ENCODE results near the gene DCXR.

Gene DCXR

DNA sequence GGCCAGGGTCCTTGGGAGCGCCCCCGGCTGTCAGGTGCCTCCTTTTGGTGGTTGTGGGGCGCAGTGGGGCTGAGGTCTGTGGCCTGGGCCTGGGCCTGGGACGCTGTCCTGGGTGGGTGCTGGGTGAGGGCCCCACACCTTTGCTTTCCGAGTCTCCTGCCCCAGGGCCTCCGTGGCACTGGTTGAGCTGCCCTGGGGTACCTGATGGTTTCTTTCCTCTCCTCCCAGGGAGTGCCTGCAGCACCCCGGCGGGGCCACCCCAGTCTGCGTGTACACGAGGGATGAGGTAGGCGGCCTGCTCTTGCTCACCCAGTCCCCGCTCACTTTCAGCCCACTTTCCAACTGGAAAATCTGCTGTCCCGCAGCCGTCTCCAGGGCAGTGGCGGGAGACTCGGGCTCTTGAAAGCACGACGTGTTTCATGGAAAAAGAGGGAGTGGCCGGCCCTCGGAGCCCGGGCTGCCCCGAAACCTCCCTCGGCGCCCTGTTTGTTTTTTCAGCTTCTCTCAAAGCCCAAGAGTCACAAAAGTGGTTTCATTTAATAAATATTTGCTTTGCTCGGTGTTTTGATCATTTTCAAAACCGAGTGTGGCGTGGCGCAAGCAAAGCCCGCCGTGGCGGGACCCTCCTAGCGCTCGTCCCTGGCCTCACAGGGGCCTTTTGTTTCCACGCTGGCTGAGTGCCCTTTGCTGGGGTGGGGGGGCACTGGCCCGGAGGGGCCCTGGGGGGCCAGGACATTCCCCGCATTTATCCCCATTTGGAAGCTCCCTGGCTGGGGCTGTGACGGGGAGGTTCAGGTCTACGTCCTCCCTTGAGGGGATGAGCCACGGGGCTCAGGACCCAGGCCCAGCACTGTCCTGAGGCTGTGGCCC, 42.7 kb downstream of the DCXR start:
- DNase-seq: no peak

DNA sequence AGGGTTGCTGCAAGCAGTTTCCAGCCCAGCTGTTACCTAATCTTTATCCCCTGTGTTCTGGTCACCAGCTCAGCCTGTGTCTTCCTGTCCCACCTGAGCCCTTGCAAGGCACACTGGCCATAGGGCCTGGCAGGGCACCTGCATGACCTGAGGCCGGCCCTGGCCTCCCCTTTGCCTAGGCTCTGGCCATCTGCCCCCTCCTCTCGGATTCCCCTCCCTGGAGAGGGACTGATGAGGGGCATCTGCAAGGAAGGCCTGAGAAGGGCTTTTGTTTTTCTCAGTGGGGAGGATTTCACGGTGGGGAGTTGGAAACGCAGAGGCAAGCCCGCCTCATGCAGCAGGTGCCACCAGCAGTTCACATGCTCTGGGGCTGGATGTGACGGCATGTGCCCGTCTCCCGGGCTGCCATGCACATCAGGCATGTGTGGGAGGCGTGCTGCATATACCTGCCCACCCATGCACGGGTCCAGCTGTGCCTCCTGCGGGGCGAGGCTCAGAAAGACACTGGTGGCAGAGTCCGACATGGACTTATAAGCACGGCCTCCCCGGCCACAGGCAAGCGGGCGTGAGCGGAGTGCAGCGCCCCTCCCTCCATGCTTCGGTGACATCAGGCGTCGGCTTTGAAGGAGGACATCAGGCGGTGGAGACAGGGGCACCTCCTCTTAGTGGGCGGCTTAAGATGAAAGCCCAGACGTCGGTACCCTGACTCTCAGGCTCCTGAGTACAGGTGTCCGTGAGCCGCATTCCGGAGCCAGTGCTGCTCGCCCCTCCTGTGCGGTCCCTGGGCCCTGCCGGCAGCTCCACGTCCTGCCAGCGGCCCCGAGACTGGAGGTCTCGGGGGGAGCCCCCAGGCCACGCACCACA, 43.5 kb downstream of the DCXR start:
- no peak for DNase-seq

DNA sequence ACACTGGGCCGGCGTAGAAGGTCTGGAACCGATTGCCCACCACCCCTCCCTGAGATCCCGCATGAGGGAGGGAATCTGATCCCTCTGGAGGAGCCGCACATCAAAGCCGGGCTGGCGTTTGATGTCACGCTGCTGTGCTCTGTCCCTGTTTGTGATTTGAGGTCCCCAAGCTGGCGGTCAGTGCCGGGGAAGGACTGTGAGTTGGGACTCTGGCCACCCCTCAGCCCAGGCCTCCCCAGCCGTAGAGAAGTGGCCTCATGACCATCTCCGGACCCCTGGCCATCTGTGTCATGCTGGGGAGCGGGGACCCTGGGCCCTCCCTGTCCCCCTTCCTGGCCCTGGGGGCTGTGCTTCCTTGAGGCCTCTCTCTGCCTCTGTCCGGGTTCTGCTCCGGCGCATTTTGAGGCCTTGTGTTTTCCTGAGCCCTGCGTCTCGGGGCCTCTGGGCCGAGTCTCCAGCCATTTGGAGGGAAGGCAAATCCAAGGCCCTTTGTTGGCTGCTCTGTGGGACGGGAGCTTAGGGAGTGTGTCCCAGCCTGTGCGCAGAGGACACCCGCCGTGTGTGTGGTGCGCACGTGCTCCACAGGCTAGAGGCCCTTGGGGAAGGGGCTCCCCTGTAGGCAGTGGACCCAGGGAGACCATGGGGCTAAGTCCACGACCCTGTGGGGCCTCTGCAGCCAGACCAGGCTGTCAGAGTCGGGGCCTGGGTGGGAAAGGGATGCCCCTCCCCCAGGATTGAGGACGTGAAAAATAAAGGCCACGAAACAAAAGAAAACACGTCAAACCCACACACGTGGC, 45.0 kb downstream of the DCXR start:
- no peak for DNase-seq

DNA sequence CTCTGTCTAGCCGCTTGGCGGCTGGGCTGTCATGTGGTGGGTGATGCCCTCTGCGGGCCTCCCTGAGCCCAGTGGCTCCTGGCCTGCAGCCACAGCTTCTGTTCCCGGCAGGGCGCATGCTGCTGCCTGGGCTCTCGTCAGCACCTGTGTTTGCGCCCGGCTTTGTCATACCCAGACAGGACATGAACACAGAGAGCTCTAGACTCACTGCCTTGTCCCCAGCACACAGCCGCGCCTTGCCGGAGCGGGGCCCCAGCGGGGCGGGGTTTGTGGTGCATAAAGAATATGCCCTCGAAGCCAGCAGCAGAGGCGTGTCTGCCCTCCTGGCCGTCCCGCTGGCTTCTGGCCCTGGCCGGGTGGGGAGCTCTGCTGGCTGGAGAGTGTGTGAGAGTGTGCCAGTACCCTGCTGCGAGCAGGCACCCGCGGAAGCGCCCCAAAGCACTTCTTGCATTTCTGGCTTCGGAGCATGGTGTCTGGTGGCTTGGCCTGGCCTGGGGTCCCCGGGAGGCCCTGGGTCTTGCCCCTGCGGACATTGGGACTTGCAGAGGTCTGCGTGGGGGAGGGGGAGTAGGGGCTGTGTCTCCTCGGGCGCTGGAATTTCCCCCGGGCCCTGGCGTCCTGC, 45.7 kb downstream of the DCXR start:
- DNase-seq: peak; percentile 61

DNA sequence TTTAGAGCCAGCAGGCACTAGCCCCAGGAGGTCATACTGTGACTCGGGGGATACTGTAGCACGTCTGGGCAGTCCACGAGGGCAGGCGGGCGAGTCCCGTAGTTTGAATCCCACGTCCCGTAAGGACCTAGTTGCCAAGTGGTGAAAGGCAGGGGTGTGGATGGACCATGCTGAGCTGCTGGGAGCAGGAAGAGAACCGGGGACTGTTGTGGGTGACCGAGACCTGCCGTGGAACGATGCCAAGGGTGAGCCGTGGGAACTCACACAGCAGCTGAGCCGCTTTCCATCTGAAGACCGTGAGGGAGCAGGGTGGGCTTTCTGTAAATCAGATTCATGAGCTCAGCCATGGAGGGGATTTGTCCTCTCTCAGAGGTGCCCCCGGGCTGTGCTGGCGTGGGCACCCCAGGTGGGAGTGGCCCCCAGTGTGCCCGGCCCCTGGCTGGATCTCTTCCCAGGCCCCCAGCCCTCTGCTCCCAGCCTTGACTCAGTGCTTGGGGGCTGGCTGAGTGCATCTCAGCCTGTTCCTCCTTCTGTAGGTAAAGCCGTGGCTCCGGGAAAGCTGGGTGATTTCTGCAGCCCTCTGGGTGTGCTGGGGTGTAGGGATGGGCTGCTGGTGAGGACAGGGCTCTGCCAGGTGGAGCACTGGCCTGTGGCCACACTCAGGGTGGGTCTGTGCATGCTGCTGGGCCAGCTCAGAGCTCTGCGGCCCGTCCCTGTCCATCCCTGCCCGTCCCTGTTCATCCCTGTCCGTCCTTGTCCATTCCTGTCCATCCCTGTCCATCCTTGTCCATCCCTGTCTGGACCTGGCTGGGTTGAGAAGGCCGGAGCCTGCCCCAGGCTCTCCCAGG, 46.4 kb downstream of the DCXR start:
- DNase-seq: no peak

DNA sequence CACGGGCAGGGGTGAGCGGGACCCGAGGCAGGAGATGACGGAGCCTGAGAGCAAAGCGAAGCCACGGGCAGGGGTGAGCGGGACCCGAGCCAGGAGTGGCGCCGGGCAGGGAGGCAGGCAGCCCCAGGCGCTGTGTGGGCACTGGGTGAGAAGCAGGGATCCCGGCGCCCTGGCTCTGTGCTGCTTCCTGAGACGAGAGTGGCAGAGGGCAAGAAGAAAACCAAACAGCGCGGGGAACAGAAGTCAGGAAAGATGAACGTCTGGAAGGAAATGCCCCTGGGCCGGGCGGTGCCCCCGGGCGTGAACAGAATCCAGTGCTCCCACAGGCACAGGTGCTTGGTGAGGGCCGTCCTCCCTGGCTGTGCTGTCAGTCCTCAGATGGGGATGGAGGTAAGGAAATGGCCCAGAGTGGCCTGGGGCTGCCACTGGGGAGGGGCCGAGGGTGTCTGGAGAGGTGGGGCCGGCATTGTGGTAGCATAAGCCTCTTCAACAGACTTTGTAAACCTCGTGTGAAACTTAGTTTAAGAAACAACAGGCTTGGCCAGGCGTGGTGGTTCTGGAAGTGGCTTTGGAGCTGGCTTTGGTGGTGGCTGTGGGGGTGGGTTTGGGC, 50.2 kb downstream of the DCXR start:
- no peak for DNase-seq

DNA sequence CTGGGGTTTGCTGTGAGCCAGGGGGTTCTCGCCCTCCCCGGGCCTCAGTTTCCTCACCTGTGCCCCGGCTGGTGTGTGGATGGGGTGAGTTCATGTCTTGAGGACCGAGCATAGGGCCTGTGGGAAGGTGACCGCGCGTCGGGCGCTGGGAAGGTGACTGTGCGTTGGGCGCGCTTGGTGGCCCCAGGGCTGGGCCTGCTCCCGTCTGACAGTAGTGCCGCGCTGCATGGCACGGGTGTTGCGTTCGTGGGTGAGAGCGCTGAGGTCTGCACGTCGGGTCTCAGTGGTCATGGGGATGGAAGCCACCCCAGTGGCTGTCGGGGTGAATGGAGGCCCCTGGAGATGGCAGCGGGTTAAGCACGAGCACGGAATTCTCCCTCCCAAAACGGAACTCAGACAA, 50.9 kb downstream of the DCXR start:
- no peak for DNase-seq

All from NCI-H1694 (cell line).